Myocyte (in vitro differentiated cells): Measurements from ENCODE around the gene CTNNA2. TPM values are rescaled to one million over a fixed set of nuclear protein-coding genes. Genes with fewer than 3 reads are reported as not detected.
A peak's percentile ranks its signal among the peaks of the same experiment; 100 is the strongest.

Experiments
- DNase-seq: peaks from one replicate; pipeline ENCODE4 v3.0.0-alpha.2; 2012; ENCODE audit warnings: low read depth
- polyA plus RNA-seq: library from polyadenylated mRNA; unstranded; fragments of >200 nt; gene quantifications from one replicate; pipeline ENCODE4 v1.2.1, GENCODE V29; 2012; ENCODE audit warnings: missing spikeins
- total RNA-seq: library from RNA; depleted of rRNA; stranded (reverse); fragments of >200 nt; gene quantifications from 2 replicates; pipeline ENCODE4 v1.2.3, GENCODE V29; 2014

CTNNA2 gene
- total RNA-seq, result 1.4 and 2.7 TPM in 2 replicates
- polyA plus RNA-seq, result 1.0 TPM

DNA sequence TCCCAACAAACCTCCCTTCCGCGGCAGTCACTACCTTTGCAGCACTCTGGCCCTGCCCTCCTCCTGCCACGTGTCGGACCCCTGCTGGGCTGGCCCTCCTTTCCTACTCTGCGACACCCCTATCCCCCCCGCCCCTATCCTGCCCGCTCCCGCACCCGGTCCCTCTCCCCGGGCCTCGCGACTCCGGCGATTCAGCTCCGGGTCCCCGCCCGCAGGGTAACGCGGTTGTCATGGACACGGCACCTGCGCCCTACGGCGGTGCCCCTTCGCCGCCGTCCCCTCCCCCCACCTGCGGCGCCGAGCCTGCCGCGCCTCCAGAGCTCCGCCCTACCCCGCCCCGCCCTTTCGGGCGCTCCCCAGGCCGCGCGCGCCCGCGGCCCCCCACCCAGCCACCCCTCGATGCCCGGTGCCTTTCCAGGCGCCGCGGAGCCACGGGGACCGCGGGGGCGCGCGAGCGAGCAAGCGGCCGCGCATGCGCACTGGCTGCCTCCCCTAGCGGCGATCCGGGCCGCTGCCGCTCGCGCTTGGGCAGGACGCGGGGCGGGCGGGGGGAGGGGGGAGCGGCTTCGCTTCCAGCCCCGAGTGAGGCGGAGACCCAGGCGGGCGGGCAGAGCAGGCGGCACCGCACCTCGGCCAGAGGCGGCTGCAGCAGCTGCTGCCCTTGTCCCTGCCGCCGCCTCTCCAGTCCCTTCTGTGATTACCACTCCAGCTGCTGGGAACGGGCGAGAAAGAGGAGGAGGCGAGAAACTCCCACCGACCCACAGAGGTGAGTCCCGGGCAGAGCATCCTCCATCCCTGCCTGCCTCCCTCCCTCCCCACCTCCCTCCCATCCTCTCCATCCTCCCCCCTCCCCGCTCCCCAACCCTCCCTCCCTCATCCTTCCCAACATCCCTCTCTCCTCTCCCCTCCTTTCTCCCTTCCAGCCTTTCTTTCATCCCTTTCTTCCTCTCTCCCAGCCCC, at the start of gene CTNNA2:
TSS of gene CTNNA2 (plus strand) at position 610 of the 960 bp plus-strand sequence.
- no peak for DNase-seq

DNA sequence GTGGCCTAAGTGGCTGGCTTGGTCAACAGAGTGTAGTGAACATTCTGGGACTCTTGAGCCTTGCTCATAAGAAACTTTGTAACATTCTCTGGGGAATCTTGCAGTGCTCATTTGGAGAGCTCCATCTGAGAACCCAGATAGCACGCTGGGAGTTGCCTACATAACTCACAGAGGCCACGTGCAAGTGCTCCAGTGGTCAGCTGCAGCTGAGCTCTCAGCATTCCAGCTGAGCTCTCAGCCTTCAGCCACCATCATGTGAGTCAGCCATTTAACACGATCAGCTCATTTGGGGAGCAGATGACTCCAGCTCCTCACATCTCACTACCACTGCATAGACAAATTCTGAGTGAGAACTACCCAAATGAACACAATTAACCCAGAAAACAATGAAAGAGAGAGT, 25.5 kb upstream of the CTNNA2 start:
- no peak for DNase-seq

DNA sequence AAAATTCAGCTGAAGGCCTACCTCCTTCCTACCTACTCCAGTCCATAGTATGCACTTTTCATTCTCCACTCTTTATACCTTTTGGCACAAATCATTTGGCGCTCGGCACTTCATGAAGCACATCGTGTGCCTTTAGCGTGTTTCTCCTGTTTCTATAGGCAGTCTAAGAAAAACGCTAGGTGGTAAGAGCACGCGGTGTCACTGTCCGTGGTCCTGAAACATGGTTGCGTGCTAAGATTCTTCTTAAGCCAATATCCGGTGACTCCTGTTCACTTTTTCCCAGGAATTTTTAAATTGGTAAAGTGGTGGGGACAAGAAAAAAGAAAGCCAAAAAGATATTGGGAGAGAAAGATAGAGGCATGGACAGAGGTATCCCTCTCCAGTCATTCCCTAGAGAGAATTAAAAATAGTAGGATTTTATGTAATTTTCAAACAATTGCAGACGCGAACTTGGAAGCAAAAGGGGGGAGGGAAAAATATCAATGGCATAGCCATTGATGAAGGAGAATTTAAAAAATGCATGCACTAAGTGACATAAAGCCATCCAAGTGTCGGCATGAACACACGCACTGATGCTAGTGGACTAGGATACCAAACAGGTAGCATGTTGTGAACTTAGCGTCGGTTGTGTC, 1.4 kb upstream of the CTNNA2 start:
- DNase-seq, result peak; percentile 9

DNA sequence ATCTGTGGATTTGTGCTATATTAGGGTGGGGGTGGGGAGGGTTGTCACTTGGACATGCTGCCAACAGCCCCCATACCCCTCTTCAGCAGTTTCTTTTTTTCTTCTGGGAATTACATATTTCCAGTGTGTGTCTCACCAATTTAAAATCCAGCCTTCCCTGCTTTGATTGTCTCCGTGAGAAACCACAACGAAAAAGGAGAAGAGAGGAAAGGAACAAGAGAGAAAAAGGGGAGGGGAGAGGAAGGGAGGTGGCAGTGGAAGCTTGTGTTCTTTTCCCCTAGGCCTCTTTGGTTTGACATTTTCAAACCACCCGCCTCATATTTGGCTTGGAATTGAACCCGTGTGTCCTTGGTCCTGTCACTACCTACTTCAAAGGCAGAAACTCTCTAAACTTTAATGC, 860 bp downstream of the CTNNA2 start:
- no peak for DNase-seq

DNA sequence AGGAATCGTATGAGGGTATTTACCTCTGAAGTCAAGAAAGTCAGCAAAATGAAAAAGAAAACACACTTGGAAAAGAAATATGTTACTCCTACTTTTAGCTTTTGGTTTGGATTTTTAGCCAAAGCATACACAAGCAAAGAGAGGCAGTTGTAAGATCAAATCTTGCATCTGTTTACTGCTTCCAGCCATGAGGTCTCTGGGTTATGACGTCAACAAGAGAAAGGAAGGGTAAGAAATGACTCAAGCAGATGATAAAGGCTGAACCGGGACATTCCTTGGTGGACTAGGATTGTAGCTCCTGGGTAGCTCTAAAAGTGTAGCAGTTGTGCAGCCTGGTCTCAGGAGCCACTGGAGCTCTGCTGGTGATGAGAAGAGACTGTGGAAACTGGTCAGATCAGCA, 16.8 kb downstream of the CTNNA2 start:
- DNase-seq, result no peak

DNA sequence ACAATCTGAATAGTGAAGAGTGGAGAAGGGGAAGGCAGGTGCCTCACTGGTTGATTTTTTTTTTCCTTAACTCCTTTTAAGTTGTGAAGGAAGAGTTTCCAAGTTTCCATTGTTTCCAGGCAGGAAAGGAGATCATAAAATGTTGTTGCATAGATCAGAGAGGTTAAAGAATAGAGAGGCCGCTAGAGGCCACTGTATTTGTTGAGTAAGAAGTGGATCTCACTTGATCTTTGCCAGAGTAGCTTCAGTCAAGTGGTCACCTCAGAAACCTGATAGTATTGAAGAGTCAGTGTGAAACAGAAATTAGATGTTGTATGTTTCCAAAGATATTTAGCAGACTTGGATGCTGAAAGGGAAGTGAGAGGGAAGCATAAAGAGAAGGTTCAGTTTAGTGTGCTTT, 17.6 kb downstream of the CTNNA2 start:
- no peak for DNase-seq

DNA sequence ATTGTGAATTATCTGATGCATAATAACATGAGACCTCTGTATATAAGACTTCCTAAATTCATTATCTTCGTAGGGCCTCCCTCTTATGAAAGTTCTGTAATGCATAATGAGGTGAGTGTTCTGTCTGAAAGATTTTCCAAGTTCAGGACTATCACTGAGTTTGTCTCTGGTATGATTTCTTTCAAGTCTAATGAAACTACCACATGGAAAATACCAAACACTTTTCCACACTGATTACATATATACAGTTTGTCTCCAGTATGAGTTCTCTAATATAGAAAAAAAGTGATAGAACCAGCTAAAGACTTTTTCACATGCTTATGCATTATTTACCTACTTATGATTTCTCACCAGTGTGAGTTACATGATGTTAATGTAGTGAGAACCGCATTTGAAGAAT, 34.7 kb downstream of the CTNNA2 start:
- no peak for DNase-seq

DNA sequence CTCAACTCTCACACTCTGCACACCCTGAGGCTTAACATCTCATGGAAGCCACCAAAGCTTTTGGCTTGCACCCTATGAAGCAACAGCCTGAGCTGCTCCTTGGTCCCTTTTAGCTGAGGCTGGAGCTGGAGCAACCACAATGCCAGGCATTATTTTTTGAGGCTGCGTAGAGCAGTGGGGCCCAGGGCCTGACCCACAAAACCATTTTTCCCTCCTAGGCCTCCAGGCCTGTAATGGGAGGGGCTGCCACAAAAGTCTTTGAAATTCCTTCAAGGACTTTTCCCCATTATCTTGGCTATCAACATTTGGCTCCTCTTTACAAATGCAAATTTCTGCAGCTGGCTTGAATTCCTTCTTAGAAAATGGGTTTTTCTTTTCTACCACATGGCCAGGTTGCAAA, 39.8 kb downstream of the CTNNA2 start:
- DNase-seq, result no peak

DNA sequence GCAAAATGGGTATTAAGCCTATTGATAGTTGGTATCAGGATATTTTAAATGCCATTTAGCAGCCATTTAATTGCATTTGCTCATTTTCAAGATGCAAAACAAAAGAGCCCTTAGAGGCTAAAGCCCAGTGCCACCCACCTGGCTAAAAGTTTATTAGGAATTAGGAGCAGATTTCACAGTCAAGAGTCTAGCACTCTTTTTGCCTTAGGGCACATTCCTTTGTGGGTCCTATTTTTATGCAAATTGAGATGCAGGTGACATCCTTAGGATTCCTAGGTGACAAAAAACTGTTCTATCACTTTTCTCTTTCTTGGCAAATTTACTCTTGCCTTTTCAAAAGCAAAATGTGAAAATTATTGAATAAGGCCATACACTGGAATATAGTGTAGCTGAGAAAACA, 42.0 kb downstream of the CTNNA2 start:
- no peak for DNase-seq

DNA sequence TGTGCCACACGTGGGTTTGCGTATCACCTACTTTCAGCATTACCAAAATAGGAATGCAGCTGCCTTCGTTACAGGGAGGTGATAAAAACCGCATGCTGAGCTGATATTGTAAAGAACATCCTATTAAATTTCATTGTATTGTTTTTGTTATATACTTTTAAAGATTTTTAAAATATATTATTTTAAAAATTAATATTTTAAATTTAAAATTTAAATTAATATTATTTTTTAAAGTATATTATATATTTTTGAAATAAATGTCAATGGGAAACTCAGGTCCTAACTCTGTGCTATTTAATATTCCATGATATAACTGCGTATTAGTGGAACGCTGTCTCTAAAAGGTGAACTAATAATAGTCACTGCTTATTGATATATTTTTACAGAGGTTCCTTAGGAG, 51.2 kb downstream of the CTNNA2 start:
- no peak for DNase-seq

DNA sequence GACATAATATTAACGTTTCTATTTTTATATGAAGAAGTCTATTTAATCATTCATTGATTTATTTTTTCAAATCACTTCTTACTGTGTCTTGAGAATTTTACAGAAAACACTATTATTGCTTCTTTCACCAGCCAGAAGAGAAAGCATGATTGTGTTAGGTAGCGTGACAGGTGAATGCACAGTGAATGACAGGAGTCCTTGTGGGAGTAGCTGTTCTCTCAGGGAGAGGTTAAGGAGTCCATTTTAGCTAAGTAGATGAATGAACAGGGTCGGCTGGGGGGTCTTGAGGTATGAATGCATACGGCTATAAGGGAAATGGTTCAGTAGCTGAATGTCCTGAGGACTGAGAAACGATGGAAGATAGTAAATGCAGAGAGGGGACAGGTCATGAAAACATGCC, 56.2 kb downstream of the CTNNA2 start:
- no peak for DNase-seq

DNA sequence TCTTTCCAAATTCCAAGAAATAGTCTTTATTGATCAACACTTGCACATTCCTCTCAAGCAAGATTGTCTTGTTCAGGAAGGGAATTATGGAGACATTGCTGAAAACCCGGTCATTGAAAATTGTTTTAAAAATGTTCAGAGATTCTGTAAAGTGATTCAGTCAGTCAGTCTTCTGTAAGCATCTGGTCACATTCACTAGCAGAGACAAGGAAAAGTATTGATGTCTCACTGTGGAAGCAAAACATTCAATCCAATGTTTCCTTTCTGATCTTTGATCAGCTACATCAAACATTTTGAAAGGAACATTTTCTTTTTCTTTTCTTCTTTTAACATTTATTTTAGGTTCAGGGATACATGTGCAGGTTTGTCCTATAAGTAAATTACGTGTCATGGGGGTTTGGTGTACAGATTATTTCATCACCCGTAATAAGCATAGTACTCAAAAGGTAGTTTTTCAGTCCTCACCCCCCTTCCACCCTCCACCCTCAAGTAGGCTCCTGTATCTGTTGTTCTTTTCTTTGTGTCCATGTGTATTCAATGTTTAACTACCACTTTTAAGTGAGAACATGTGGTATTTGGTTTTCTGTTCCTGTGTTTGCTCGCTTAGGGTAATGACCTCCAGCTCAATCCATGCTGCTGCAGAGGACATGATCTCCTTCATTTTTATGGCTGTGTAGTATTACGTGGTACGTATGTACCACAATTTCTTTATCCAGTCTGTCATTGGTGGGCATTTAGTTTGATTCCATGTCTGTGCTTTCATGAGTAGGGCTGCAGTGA, 61.2 kb downstream of the CTNNA2 start:
- DNase-seq, result no peak

DNA sequence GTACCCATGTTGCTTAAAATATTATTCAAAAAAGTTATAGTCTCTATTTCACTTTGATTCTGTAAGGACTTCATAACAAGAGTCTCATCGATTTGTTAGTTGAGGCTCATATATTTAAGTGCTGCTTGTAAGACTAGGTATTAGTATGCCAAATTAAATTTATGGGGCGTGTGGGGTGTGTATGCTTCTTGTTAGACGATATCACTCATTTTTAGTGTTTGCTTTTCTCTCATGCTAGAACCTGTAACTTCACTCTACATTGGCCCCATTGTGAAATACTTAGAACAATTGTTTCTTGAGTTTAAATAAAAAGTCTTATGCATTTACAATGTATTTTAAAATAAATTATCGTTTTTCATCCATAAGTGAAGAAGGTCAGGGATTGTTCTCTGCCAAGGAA, 63.6 kb downstream of the CTNNA2 start:
- DNase-seq, result no peak

DNA sequence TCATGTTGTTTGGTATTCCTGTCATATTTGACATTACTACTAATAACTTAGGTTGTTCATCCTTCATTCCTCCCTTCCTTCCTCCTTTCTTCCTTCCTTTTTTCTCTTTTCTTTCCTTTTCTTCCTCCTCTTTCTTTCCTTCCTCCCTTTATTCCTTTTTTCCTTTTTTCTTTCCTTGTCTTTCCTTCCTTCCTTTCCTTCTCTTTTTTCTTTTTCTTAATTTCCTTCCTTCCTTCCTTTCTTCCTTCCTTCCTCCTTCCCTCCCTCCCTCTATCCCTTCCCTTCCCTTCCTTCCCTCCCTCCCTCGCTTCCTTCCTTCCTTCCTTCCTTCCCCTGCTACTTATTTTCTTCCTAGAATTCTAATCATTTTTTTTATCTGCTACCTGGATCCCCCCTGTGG, 66.1 kb downstream of the CTNNA2 start:
- no peak for DNase-seq

DNA sequence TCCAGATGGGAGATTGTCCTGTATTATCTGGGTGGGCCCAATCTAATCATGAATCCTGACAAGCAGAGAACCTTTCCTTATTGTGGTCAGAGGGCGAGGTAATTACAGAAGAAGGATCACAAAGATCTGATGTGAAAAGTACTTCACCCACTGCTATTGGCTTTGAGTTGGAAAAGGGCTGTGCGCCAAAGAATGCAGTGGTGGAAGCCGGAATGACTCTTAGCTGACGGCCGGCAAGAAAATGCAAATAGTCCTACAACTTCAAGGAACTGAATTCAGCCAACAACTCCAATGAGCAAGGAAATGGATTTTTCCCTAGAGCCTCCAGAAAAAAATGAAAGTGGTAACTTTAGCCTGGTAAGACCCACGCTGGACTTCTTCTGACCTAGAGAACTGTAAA, 67.3 kb downstream of the CTNNA2 start:
- DNase-seq, result no peak

DNA sequence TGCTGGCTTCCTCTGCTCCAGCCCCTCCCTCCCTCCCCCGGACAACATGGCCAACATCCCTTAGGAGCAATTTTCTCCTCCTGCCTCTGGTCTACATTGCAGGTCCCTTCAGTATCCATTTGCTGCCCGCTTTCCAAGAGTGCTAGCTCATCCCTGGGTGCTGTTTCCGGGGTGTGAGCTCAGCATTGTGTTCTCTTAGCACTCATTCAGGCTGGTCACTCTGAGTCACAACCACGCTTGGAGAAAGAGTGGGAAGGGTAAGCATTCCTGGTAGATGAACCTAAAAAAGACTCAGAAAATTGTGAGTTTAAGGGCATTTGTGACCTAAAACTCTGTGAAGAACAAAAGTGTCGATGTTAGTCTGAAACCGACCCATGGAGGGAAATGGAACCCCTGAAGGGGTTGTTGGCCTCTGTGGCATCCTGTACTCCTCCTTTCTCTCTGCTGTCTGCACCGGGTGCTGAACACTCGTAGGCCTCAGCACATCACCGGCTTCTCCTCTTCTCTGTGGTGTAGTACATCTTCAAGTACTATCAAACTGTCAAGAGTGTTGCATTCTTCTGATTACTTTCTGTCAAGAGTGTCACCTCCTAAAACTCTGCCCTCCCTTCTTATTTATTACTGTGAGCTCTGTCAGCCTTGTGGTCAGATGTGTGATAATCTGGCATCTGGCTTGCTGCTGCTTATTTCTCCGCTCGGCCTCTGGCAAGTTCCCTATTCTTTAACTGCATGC, 73.0 kb downstream of the CTNNA2 start:
- peak; percentile 2 for DNase-seq

DNA sequence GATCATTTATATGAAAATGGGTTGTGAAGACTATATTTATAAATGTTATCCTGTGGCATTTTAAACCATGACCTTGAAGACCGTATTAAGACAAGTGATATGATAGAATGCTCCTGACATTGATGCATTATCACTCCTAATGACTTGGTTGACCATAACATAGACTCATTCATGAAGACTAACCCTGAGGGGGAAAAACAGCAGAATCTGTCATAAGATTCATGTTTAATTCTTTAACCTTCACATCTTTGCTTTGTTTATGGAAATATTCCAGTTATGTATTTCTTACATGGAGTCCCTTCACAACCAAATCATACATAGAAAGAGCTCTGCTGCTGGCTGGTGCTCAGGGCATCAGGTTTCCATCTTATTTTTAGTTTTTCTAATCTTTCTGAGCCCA, 78.4 kb downstream of the CTNNA2 start:
- DNase-seq, result no peak

DNA sequence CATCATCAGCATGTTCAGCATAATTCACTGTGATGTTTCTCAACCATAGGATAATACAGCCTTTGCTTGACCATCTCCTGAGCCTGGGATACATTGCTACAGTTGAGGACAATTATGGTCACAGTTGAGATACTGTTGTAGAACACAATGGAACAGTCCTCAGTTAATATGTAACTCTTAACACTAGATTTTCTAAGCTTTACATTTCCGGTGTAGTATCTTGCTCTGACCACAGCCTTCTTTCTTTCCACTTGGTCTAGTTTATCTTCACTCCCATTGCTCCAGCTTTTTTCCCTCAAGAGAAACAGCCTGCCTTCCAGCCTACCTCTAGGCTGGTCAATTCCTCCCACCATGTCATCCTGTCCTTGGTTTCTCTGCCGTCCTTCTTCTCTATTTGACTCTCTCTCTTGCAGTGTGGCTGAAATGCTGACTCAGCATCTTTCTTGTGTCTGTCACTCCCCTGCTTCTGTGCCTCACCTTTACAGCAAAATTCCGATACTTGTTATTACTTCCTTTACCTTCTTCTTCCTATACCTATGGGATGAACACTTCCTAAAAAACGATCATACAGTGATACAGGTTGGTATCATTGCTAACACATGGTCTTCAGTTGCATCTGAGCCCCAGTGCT, 80.5 kb downstream of the CTNNA2 start:
- DNase-seq, result no peak

DNA sequence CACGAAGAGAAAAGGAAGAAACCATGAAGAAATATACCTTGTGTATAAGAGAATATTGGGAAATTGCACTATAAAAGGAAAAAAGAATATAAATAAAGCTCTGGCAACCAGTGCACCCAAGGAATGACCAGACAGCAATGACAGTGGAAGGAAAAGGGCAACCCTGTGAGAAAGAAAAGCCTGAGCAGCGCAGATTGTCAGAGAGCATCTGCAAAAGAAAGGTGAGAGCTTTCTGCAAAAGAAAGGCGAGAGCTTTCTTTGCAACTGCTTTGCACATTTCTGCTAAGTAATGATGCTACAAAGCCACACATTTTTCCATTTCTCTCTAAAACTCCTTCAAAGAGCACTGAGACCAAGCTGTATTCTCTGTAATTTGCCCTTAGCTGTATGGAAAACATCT, 83.6 kb downstream of the CTNNA2 start:
- no peak for DNase-seq

DNA sequence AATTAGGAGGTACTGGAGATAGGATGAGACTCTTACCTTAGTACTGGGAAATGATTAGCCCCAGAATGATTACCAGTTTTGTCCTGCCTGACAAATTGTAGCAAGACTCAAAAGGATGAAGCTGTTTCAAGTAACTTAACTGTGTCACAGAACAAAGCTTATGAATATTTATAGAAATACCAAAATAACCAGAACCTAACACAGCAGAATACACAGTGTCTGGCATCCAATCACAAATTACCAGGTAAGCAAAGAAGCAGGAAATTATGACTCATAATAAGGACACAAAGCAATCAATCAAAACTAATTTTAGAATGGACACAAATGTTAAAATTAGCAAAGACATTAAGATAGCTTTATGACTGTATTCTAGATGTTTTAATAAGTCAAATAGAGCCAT, 91.9 kb downstream of the CTNNA2 start:
- DNase-seq, result no peak
